DOHH2 (cell line): ENCODE results near the gene PIGM.

ENCODE experiments used
- CTCF ChIP-seq: fragments of 200-600 bp; sonication (generic); IDR thresholded peaks from one replicate; pipeline ENCODE4 v1.5.1; 2014; ENCODE audit warnings: antibody characterized with exemption, mild to moderate bottlenecking, low read depth, low read length; ENCODE audit not compliant: poor library complexity, severe bottlenecking
- EZH2phosphoT487 ChIP-seq: fragments of 200-600 bp; sonication (generic); IDR thresholded peaks from 2 replicates; pipeline ENCODE4 v1.6.1; 2017; ENCODE audit warnings: borderline replicate concordance, mild to moderate bottlenecking, antibody characterized with exemption, low read length, moderate library complexity, mixed read lengths

GRCh38 chr1:160071289-160071688 is 39.5 kb upstream of the PIGM start:
- TF ChIP-seq CTCF, result no peak
- TF ChIP-seq EZH2phosphoT487, result no peak
